ENCODE data around the gene TEF. TPM values are rescaled to one million over a fixed set of nuclear protein-coding genes. Genes with fewer than 3 reads are reported as not detected.

The TEF gene
- total RNA-seq, 1 experiment from 2014 or later, result 3.9 TPM

DNA sequence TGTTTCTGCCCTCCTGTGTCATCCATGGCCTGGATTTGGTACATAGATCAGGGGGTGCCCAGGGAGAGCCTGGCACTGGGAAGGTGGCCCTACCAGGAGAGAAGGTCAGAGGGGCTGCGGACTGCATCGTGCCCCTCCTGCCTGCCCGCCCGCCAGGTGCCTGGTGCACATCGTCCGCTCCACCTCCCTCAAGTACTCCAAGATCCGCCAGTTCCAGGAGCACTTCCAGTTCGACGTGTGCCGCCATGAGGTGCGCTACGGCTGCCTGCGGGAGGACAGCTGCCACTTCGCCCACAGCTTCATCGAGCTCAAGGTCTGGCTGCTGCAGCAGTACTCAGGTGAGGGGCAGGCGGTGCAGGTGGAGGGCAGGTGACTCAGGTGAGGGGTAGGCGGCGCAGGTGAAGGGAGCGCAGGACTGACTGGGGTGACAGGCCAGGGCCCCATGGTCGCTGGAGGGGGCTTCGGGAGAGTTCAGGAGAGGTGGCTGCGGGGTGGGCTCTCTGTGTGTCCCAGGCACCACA lies 32.7 kb upstream of the TEF start:
- H3K36me3 ChIP-seq (ENCODE audit: insufficient read depth, low read length, poor library complexity, severe bottlenecking), result peaks cover 58% of the 10 kb centered on the region
- no peak for DNase-seq (ENCODE audit: low spot score)
- intact Hi-C loops (cut with micrococcal nuclease; ENCODE audit: unreplicated experiment), result no loop called here
- CTCF ChIA-PET, result no interaction called here
- POLR2A ChIA-PET (ENCODE audit: low non-redundant PET), result no interaction called here
- TF ChIP-seq, protein P1, sequence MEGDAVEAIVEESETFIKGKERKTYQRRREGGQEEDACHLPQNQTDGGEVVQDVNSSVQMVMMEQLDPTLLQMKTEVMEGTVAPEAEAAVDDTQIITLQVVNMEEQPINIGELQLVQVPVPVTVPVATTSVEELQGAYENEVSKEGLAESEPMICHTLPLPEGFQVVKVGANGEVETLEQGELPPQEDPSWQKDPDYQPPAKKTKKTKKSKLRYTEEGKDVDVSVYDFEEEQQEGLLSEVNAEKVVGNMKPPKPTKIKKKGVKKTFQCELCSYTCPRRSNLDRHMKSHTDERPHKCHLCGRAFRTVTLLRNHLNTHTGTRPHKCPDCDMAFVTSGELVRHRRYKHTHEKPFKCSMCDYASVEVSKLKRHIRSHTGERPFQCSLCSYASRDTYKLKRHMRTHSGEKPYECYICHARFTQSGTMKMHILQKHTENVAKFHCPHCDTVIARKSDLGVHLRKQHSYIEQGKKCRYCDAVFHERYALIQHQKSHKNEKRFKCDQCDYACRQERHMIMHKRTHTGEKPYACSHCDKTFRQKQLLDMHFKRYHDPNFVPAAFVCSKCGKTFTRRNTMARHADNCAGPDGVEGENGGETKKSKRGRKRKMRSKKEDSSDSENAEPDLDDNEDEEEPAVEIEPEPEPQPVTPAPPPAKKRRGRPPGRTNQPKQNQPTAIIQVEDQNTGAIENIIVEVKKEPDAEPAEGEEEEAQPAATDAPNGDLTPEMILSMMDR (conservative IDR thresholded peaks at IDR 0.05; ENCODE audit: low read depth, low read length), result no peak
- TF ChIP-seq EZH2 (IDR thresholded peaks at IDR 0.05; ENCODE audit: borderline replicate concordance, low read depth, low read length, poor library complexity, severe bottlenecking), result no peak
- no peak overlapping the region for H3K4me3 ChIP-seq (ENCODE audit: low read depth, low read length, poor library complexity, severe bottlenecking)
- no peaks in the 10 kb centered on the region for H3K4me1 ChIP-seq (ENCODE audit: insufficient read depth, low read length, poor library complexity, severe bottlenecking)
- H3K9me3 ChIP-seq (ENCODE audit: low read depth, low read length, poor library complexity, severe bottlenecking), result no peaks in the 10 kb centered on the region
- H3K27me3 ChIP-seq (replicated peaks; ENCODE audit: insufficient read depth, low read depth, low read length, poor library complexity), result no peaks in the 10 kb centered on the region
- BruUV-seq (replicated peaks), result no TSS peak
- H3K27ac ChIP-seq (ENCODE audit: low read depth, low read length, poor library complexity, severe bottlenecking), result no peak overlapping the region

DNA sequence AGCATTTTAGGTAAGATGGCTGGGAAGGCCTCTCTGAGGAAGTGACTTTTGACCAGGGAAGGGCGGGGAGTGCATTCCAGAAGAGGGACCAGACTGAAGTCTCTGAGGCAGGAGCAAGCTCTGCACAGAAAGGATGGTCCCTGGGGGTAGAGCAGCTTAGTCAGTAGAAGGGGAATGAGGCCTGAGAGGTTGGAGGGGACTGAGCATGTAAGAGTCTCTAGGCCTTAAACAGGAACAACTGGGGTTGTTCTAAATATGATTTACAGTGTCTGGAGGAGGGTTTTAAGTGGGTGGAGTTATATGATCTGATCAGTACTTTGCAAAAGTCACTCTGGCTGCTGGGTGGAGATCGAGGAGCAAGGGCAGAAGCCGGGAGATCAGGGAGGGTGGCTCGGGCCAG lies 31.7 kb upstream of the TEF start:
- intact Hi-C loops (cut with micrococcal nuclease; ENCODE audit: unreplicated experiment), result no loop called here
- POLR2A ChIA-PET (ENCODE audit: low non-redundant PET), result no interaction called here
- Histone ChIP-seq H3K27me3 (replicated peaks; ENCODE audit: insufficient read depth, low read depth, low read length, poor library complexity) (no peaks in the 10 kb centered on the region), H3K4me3 (ENCODE audit: low read depth, low read length, poor library complexity, severe bottlenecking) (no peak overlapping the region), H3K9me3 (ENCODE audit: low read depth, low read length, poor library complexity, severe bottlenecking) (no peaks in the 10 kb centered on the region), H3K4me1 (ENCODE audit: insufficient read depth, low read length, poor library complexity, severe bottlenecking) (no peaks in the 10 kb centered on the region), H3K36me3 (ENCODE audit: insufficient read depth, low read length, poor library complexity, severe bottlenecking) (peaks cover 59% of the 10 kb centered on the region), H3K27ac (ENCODE audit: low read depth, low read length, poor library complexity, severe bottlenecking) (no peak overlapping the region)
- CTCF ChIA-PET, result no interaction called here
- DNase-seq (ENCODE audit: low spot score), result no peak
- TF ChIP-seq, protein P1 (conservative IDR thresholded peaks at IDR 0.05; ENCODE audit: low read depth, low read length), result no peak
- TF ChIP-seq EZH2 (IDR thresholded peaks at IDR 0.05; ENCODE audit: borderline replicate concordance, low read depth, low read length, poor library complexity, severe bottlenecking), result no peak
- BruUV-seq (replicated peaks), result no TSS peak

DNA sequence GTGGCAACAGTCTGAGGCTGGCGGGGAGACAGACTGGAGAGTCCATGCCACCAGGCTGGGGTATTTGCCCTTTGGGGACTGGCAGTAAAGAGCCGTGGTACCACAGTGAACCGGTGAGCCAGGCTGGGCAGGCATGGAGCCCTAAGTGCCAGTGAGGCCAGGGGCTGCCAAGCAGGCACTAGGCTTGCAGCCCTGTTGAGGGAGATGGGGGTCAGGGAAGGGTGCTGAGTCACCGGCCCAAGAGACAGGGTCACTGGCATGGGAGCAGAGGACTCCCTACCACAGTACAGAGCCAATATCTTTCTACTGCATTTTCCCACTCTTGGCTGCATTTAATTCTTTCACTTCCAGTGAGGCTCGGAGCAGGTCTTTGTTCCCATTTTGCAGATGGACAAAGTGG lies 30.7 kb upstream of the TEF start:
- intact Hi-C loops (cut with micrococcal nuclease; ENCODE audit: unreplicated experiment), result no loop called here
- no peaks in the 10 kb centered on the region for H3K4me1 ChIP-seq (ENCODE audit: insufficient read depth, low read length, poor library complexity, severe bottlenecking)
- H3K9me3 ChIP-seq (ENCODE audit: low read depth, low read length, poor library complexity, severe bottlenecking), result no peaks in the 10 kb centered on the region
- H3K27me3 ChIP-seq (replicated peaks; ENCODE audit: insufficient read depth, low read depth, low read length, poor library complexity), result no peaks in the 10 kb centered on the region
- no TSS peak for BruUV-seq (replicated peaks)
- no peak overlapping the region for H3K4me3 ChIP-seq (ENCODE audit: low read depth, low read length, poor library complexity, severe bottlenecking)
- ChIA-PET POLR2A (ENCODE audit: low non-redundant PET) (no interaction called here), CTCF (no interaction called here)
- no peak overlapping the region for H3K27ac ChIP-seq (ENCODE audit: low read depth, low read length, poor library complexity, severe bottlenecking)
- TF ChIP-seq EZH2 (IDR thresholded peaks at IDR 0.05; ENCODE audit: borderline replicate concordance, low read depth, low read length, poor library complexity, severe bottlenecking), result no peak
- TF ChIP-seq, protein P1 (conservative IDR thresholded peaks at IDR 0.05; ENCODE audit: low read depth, low read length), result no peak
- peaks cover 61% of the 10 kb centered on the region for H3K36me3 ChIP-seq (ENCODE audit: insufficient read depth, low read length, poor library complexity, severe bottlenecking)
- no peak for DNase-seq (ENCODE audit: low spot score)
